Trophoblast cell (in vitro differentiated cells and primary cell): Measurements from ENCODE around the gene ING3.

Source experiments
- DNase-seq, 2 donors: peaks; one replicate each; pipeline ENCODE4 v3.0.0-alpha.2; 2016
- H2AFZ ChIP-seq: 2 replicates; pipeline ENCODE4 v1.6.1; 2013; ENCODE audit warnings: low read length, moderate library complexity, mild to moderate bottlenecking; ENCODE audit not compliant: insufficient read depth, poor library complexity
- H2AK5ac ChIP-seq: 2 replicates; pipeline ENCODE4 v1.6.1; 2013; ENCODE audit warnings: mild to moderate bottlenecking, low read length
- H2BK120ac ChIP-seq: 2 replicates; pipeline ENCODE4 v1.6.1; 2013; ENCODE audit warnings: low read length, mild to moderate bottlenecking, moderate library complexity; ENCODE audit not compliant: insufficient read depth, poor library complexity
- H2BK12ac ChIP-seq: 2 replicates; pipeline ENCODE4 v1.6.1; 2013; ENCODE audit warnings: mild to moderate bottlenecking, low read length, moderate library complexity
- H2BK5ac ChIP-seq: 2 replicates; pipeline ENCODE4 v1.6.1; 2013; ENCODE audit warnings: low read length, low read depth, moderate library complexity, mild to moderate bottlenecking; ENCODE audit not compliant: poor library complexity
- H3K14ac ChIP-seq: 2 replicates; pipeline ENCODE4 v1.6.1; 2013; ENCODE audit warnings: mild to moderate bottlenecking, low read length
- H3K18ac ChIP-seq: 2 replicates; pipeline ENCODE4 v1.6.1; 2013; ENCODE audit warnings: mild to moderate bottlenecking, low read length
- H3K23ac ChIP-seq: 2 replicates; pipeline ENCODE4 v1.6.1; 2013; ENCODE audit warnings: low read length
- H3K27ac ChIP-seq: 2 replicates; pipeline ENCODE4 v1.5.1; 2013; ENCODE audit warnings: low read depth, mild to moderate bottlenecking, inconsistent platforms, low read length, moderate library complexity
- H3K27me3 ChIP-seq: 2 replicates; pipeline ENCODE4 v1.6.1; 2013; ENCODE audit warnings: inconsistent platforms, mild to moderate bottlenecking, low read length, moderate library complexity; ENCODE audit not compliant: insufficient read depth
- H3K36me3 ChIP-seq, 2 experiments: 1 replicate in 1 of 2; 2 replicates in 1 of 2; pipeline ENCODE4 v1.6.1; 2013; ENCODE audit warnings: low read length in 2 of 2, mild to moderate bottlenecking in 2 of 2, moderate library complexity in 1 of 2; ENCODE audit not compliant: insufficient read depth in 2 of 2, control insufficient read depth in 1 of 2
- H3K4ac ChIP-seq: 2 replicates; pipeline ENCODE4 v1.6.1; 2013; ENCODE audit warnings: low read depth, mild to moderate bottlenecking, low read length, moderate library complexity
- H3K4me1 ChIP-seq, 2 experiments: 1 replicate in 1 of 2; 2 replicates in 1 of 2; pipeline ENCODE4 v1.6.1; 2013; ENCODE audit warnings: low read length in 2 of 2, mild to moderate bottlenecking in 2 of 2, moderate library complexity in 1 of 2; ENCODE audit not compliant: insufficient read depth in 2 of 2, control insufficient read depth in 1 of 2
- H3K4me2 ChIP-seq: 2 replicates; pipeline ENCODE4 v1.6.1; 2013; ENCODE audit warnings: inconsistent platforms, mild to moderate bottlenecking, low read length, moderate library complexity
- H3K4me3 ChIP-seq: 2 replicates; pipeline ENCODE4 v1.5.1; 2013; ENCODE audit warnings: mild to moderate bottlenecking, low read depth, low read length, inconsistent platforms
- H3K79me1 ChIP-seq: one replicate; pipeline ENCODE4 v1.6.1; 2013; ENCODE audit warnings: low read length
- H3K79me2 ChIP-seq: 2 replicates; pipeline ENCODE4 v1.6.1; 2013; ENCODE audit warnings: low read length, mild to moderate bottlenecking; ENCODE audit not compliant: control insufficient read depth, insufficient read depth, poor library complexity
- H3K9ac ChIP-seq: 2 replicates; pipeline ENCODE4 v1.6.1; 2013; ENCODE audit warnings: mild to moderate bottlenecking, low read length
- H3K9me3 ChIP-seq: 2 replicates; pipeline ENCODE4 v1.6.1; 2013; ENCODE audit warnings: low read depth, mild to moderate bottlenecking, control low read depth, inconsistent platforms, low read length; ENCODE audit not compliant: insufficient read depth
- H4K12ac ChIP-seq: 2 replicates; pipeline ENCODE4 v1.6.1; 2013; ENCODE audit warnings: low read depth, mild to moderate bottlenecking, low read length, moderate library complexity
- H4K8ac ChIP-seq: 2 replicates; pipeline ENCODE4 v1.6.1; 2013; ENCODE audit warnings: low read depth, mild to moderate bottlenecking, low read length, moderate library complexity
- H4K91ac ChIP-seq: one replicate; pipeline ENCODE4 v1.6.1; 2013; ENCODE audit warnings: low read depth, mild to moderate bottlenecking, low read length, moderate library complexity
- WGBS: extraction: QIAGEN DNeasy Blood & Tissue Kit; methylation state at CpG from one replicate; pipeline ENCODE4 v1.1.7; 2013; ENCODE audit warnings: missing lambda C conversion rate; ENCODE audit not compliant: insufficient read length, insufficient coverage; ENCODE audit errors: extremely low coverage; 5-methylcytosine and 5-hydroxymethylcytosine counted together

ING3 gene

DNA sequence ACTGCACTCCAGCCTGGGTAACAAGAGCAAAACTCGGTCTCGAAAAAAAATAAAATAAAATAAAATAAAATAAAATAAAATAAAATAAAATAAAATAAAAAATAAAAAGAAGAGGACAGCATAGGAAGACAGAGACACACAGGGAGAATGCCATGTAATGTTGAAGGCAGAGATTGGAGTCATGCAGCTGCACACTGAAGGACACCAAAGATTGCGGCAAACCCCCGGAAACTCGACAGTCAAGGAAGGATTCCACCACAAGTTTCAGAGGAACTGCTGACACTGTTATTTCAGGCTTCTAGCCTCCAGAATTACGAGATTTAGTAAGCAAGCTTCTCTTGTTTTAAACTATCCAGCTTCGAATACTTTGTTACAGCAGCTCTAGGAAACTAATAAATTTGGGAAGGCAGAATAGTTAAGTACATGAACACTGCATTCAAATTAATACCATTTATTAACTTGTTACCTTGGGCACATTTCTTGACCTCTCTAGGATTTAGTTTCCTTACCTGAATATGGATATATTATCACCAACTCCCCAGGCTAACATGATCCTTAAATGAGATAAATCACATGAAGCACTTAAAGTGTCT, 47.4 kb downstream of the ING3 start:
- Histone ChIP-seq H3K4me3 (no peak overlapping the region), H3K18ac (no peak overlapping the region), H3K4me2 (no peak overlapping the region), H4K91ac (no peak overlapping the region), H3K9ac (no peak overlapping the region), H3K27ac (no peak overlapping the region), H4K8ac (no peak overlapping the region), H3K36me3 (no peaks in the 10 kb centered on the region), H2BK5ac (no peak overlapping the region), H3K23ac (no peak overlapping the region), H2BK12ac (no peak overlapping the region), H3K79me1 (no peaks in the 10 kb centered on the region), H3K27me3 (no peaks in the 10 kb centered on the region), H3K14ac (no peak overlapping the region), H3K4ac (no peak overlapping the region), H3K9me3 (no peaks in the 10 kb centered on the region), H3K4me1 (no peaks in the 10 kb centered on the region), H2AK5ac (no peak overlapping the region), H3K79me2 (no peaks in the 10 kb centered on the region), H2BK120ac (no peak overlapping the region), H2AFZ (no peak overlapping the region), H4K12ac (no peak overlapping the region)
- WGBS = no CpG with 5 or more reads among the region's 7 CpGs
- DNase-seq = no peak

DNA sequence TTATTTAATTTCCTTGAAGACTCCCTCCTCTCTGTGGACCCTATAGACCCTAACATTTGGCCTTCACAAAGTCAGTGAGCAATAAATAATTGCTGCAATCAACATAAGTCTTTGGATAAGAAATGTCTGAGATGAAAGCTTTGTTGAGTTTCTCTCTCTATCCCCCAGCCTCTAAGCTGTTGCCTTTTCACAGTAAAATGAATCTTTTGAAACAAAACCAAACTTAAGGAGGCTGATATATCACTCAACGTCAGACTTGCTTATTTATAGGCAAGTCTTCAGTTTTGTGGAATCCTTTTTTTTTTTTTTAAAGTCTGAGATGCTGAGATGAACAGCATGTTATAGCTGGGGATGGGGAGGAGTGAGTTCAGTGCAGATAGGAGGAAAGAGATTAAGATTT, 47.9 kb downstream of the ING3 start:
- no peak overlapping the region for H4K91ac ChIP-seq
- no peak overlapping the region for H3K18ac ChIP-seq
- H3K27ac ChIP-seq = no peak overlapping the region
- H2BK5ac ChIP-seq = no peak overlapping the region
- no peak overlapping the region for H3K4ac ChIP-seq
- H2BK12ac ChIP-seq = no peak overlapping the region
- no peak overlapping the region for H4K8ac ChIP-seq
- no peak overlapping the region for H4K12ac ChIP-seq
- DNase-seq = no peak
- no peaks in the 10 kb centered on the region for H3K27me3 ChIP-seq
- no peak overlapping the region for H3K14ac ChIP-seq
- no peaks in the 10 kb centered on the region for H3K9me3 ChIP-seq
- no peak overlapping the region for H3K4me3 ChIP-seq
- H3K79me1 ChIP-seq = no peaks in the 10 kb centered on the region
- no peak overlapping the region for H2BK120ac ChIP-seq
- H3K36me3 ChIP-seq = no peaks in the 10 kb centered on the region
- no peak overlapping the region for H3K4me2 ChIP-seq
- no peak overlapping the region for H3K23ac ChIP-seq
- H2AK5ac ChIP-seq = no peak overlapping the region
- no peaks in the 10 kb centered on the region for H3K79me2 ChIP-seq
- H2AFZ ChIP-seq = no peak overlapping the region
- H3K4me1 ChIP-seq = no peaks in the 10 kb centered on the region
- no CpG with 5 or more reads among the region's 1 CpG for WGBS
- H3K9ac ChIP-seq = no peak overlapping the region

DNA sequence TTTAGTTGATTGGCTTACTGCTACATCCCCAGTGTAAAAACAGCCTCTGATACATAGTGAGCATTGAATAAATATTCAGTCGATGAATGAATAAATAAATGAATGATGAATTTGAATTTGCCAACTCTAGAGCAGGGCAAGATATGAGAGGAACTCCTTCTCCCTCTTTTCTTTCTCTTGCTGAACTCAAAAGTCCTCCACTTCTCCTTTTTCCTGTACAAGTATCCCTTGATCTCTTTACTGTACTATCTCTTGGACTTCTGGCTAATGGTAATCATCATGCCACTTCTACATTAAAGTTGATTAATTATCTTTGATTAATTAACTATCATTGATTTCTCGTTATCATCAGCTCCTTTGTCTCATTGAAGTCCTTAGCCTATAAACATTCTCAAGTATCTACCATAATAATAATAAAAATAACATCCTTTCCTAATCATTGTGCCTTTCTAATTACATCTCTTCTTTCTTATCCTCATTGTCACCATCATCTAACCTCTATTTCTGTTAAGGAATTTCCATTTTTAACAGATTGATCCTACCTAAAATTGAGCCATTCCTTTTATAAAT, 48.5 kb downstream of the ING3 start:
- no peak overlapping the region for H3K9ac ChIP-seq
- H3K23ac ChIP-seq = no peak overlapping the region
- WGBS = no CpG with 5 or more reads among the region's 2 CpGs
- H3K79me2 ChIP-seq = no peaks in the 10 kb centered on the region
- no peak overlapping the region for H3K27ac ChIP-seq
- no peak overlapping the region for H2AK5ac ChIP-seq
- H4K8ac ChIP-seq = no peak overlapping the region
- no peak overlapping the region for H4K12ac ChIP-seq
- no peak overlapping the region for H2BK12ac ChIP-seq
- no peak overlapping the region for H2AFZ ChIP-seq
- H3K4me3 ChIP-seq = no peak overlapping the region
- H3K79me1 ChIP-seq = no peaks in the 10 kb centered on the region
- no peaks in the 10 kb centered on the region for H3K9me3 ChIP-seq
- H3K4me2 ChIP-seq = no peak overlapping the region
- H3K27me3 ChIP-seq = no peaks in the 10 kb centered on the region
- H2BK120ac ChIP-seq = no peak overlapping the region
- H3K18ac ChIP-seq = no peak overlapping the region
- no peaks in the 10 kb centered on the region for H3K4me1 ChIP-seq
- H3K14ac ChIP-seq = no peak overlapping the region
- H3K4ac ChIP-seq = no peak overlapping the region
- no peak overlapping the region for H4K91ac ChIP-seq
- H2BK5ac ChIP-seq = no peak overlapping the region
- DNase-seq = no peak
- no peaks in the 10 kb centered on the region for H3K36me3 ChIP-seq

DNA sequence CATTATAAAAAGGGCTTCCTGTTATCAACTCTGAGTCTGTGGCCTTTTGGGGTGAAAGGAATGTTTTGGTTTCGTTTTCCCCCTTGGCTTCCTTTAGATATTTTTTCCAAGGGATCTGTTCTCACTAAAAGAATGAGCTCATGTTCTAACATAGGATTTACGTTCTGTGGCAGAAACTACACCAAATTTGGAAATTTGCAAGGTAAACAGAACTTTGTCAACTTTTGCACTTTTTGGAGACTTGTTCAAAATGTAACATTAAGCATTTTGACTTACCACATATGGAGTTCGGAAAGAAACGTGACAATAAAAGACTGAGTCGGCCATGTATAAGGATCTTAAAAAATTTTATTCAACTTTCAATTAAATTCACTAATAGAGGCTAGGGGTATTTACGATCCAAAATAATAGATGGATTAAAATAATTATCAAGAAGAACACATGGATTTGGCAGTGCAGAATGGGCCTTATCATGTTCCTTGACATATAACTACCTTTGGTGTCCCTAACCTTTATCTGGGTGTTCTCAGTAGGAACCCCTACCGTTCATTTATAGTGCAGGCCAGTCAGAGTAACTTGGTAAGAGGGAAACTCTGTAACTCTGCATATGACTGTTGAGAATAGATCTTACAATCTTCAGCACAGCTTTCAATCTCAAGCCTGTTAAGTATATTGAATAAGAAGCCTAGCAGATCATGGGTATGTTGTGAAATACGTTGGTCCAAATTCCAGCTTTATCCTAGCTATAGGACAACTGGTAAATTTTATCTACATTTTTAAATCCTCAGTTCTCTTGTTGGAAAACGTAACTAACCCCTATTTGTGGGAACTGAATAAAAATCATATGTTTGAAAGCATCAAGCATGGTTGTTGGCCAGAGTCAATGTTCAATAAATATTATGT, 49.8 kb downstream of the ING3 start:
- no peak overlapping the region for H2AFZ ChIP-seq
- DNase-seq = no peak
- WGBS = no CpG with 5 or more reads among the region's 9 CpGs
- H3K4ac ChIP-seq = no peak overlapping the region
- H4K8ac ChIP-seq = no peak overlapping the region
- no peaks in the 10 kb centered on the region for H3K79me2 ChIP-seq
- H2BK120ac ChIP-seq = no peak overlapping the region
- no peak overlapping the region for H3K23ac ChIP-seq
- H2AK5ac ChIP-seq = no peak overlapping the region
- no peaks in the 10 kb centered on the region for H3K4me1 ChIP-seq
- H3K4me2 ChIP-seq = no peak overlapping the region
- no peak overlapping the region for H3K9ac ChIP-seq
- H3K27me3 ChIP-seq = no peaks in the 10 kb centered on the region
- no peaks in the 10 kb centered on the region for H3K79me1 ChIP-seq
- no peak overlapping the region for H3K4me3 ChIP-seq
- no peak overlapping the region for H3K27ac ChIP-seq
- no peaks in the 10 kb centered on the region for H3K36me3 ChIP-seq
- H4K91ac ChIP-seq = no peak overlapping the region
- H2BK5ac ChIP-seq = no peak overlapping the region
- no peak overlapping the region for H3K14ac ChIP-seq
- H4K12ac ChIP-seq = no peak overlapping the region
- H2BK12ac ChIP-seq = no peak overlapping the region
- no peaks in the 10 kb centered on the region for H3K9me3 ChIP-seq
- no peak overlapping the region for H3K18ac ChIP-seq
